Naive thymus-derived CD4-positive, alpha-beta T cell (primary cell): ENCODE results near the gene TMCC2. TPM values are rescaled to one million over a fixed set of nuclear protein-coding genes. Genes with fewer than 3 reads are reported as not detected.

ENCODE experiments used
- ATAC-seq: fragments of 150-1000 bp; cut with Tn5 transposase; 2 replicates; pipeline ENCODE4 v1.10.0; 2021; ENCODE audit warnings: mild to moderate bottlenecking, moderate library complexity
- CTCF ChIA-PET: fragments of 350-600 bp; sonication (Branson Sonifier 250); formaldehyde crosslinking; loops from one replicate; lab custom pipeline; 2021; ENCODE audit warnings: antibody characterized with exemption; lab: Charles Lee
- POLR2A ChIA-PET: fragments of 350-600 bp; sonication (Branson Sonifier 250); formaldehyde crosslinking; loops from one replicate; lab custom pipeline; 2021; ENCODE audit warnings: antibody characterized with exemption, inconsistent platforms; lab: Charles Lee
- DNase-seq, 9 donors: peaks; one replicate each; pipeline versions ENCODE4 v3.0.0 to v3.0.0-alpha.2; 2020 to 2022; ENCODE audit warnings: mixed read lengths in 1 of 9
- H3K27ac ChIP-seq: one replicate; pipeline ENCODE4 v1.7.0; 2013; ENCODE audit warnings: mild to moderate bottlenecking, low read depth, low read length, moderate library complexity
- H3K27me3 ChIP-seq, 2 donors: one replicate each; pipeline ENCODE4 v1.7.0; 2013; ENCODE audit warnings: low read length in 2 of 2, mild to moderate bottlenecking in 2 of 2, moderate library complexity in 2 of 2; ENCODE audit not compliant: control insufficient read depth in 2 of 2, insufficient read depth in 2 of 2
- H3K36me3 ChIP-seq, 3 experiments: 1 replicate in 2 of 3; 2 replicates in 1 of 3; pipeline ENCODE4 v1.7.0; 2013; ENCODE audit warnings: low read length in 3 of 3, mild to moderate bottlenecking in 3 of 3, moderate library complexity in 1 of 3; ENCODE audit not compliant: insufficient read depth in 3 of 3, control insufficient read depth in 2 of 3
- H3K4me1 ChIP-seq, 2 donors: one replicate each; pipeline ENCODE4 v1.7.0; 2013; ENCODE audit warnings: low read length in 2 of 2, mild to moderate bottlenecking in 2 of 2, moderate library complexity in 1 of 2; ENCODE audit not compliant: control insufficient read depth in 2 of 2, insufficient read depth in 2 of 2
- H3K4me3 ChIP-seq: 2 replicates; pipeline ENCODE4 v1.7.0; 2013; ENCODE audit warnings: mild to moderate bottlenecking, low read length
- H3K9me3 ChIP-seq, 3 experiments: 1 replicate in 2 of 3; 2 replicates in 1 of 3; pipeline ENCODE4 v1.7.0; 2013; ENCODE audit warnings: low read length in 3 of 3; ENCODE audit not compliant: control insufficient read depth in 2 of 3
- H3K27ac Mint-ChIP-seq, 9 donors: one replicate each; pipeline ENCODE4 v1.8.0; 2020 to 2022; ENCODE audit warnings: mixed read lengths in 9 of 9, mild to moderate bottlenecking in 8 of 9, moderate library complexity in 5 of 9, inconsistent platforms in 2 of 9
- H3K27me3 Mint-ChIP-seq, 5 donors: one replicate each; pipeline ENCODE4 v1.8.0; 2021 to 2022; ENCODE audit warnings: mixed read lengths in 5 of 5, mild to moderate bottlenecking in 1 of 5
- H3K36me3 Mint-ChIP-seq, 5 donors: one replicate each; pipeline ENCODE4 v1.8.0; 2020 to 2022; ENCODE audit warnings: mixed read lengths in 5 of 5, mild to moderate bottlenecking in 3 of 5, inconsistent platforms in 1 of 5
- H3K4me1 Mint-ChIP-seq, 7 donors: one replicate each; pipeline ENCODE4 v1.8.0; 2020 to 2022; ENCODE audit warnings: mixed read lengths in 7 of 7, mild to moderate bottlenecking in 3 of 7, inconsistent platforms in 1 of 7
- H3K4me3 Mint-ChIP-seq, 10 donors: one replicate each; pipeline ENCODE4 v1.8.0; 2020 to 2022; ENCODE audit warnings: mild to moderate bottlenecking in 10 of 10, mixed read lengths in 10 of 10, moderate library complexity in 6 of 10, inconsistent platforms in 2 of 10
- H3K9me3 Mint-ChIP-seq, 11 donors: one replicate each; pipeline ENCODE4 v1.8.0; 2020 to 2022; ENCODE audit warnings: mixed read lengths in 11 of 11, mild to moderate bottlenecking in 4 of 11, inconsistent platforms in 1 of 11, moderate library complexity in 1 of 11
- intact Hi-C, 2 donors: fragments of 100-400 bp; cut with micrococcal nuclease; formaldehyde crosslinking; loops; one replicate each; pipeline ENCODE4 v1.15.1; 2023
- polyA plus RNA-seq, 2 donors: library from polyadenylated mRNA; unstranded; fragments of 300-500 nt; fragmentation: Illumina TruSeq; gene quantifications; one replicate each; pipeline ENCODE4 v1.2.3, GENCODE V29; 2021
- total RNA-seq, 6 experiments: library from RNA in 5 of 6; stranded (reverse) in 5 of 6; gene quantifications; 1 replicate in 5 of 6; 2 replicates in 1 of 6; pipeline ENCODE4 v1.2.3 and lab custom pipeline; 2021 to 2026

The TMCC2 gene
- total and polyA plus RNA-seq, 7 experiments from 2014 or later: 0.30 to 3.6 (median 1.3) TPM

DNA sequence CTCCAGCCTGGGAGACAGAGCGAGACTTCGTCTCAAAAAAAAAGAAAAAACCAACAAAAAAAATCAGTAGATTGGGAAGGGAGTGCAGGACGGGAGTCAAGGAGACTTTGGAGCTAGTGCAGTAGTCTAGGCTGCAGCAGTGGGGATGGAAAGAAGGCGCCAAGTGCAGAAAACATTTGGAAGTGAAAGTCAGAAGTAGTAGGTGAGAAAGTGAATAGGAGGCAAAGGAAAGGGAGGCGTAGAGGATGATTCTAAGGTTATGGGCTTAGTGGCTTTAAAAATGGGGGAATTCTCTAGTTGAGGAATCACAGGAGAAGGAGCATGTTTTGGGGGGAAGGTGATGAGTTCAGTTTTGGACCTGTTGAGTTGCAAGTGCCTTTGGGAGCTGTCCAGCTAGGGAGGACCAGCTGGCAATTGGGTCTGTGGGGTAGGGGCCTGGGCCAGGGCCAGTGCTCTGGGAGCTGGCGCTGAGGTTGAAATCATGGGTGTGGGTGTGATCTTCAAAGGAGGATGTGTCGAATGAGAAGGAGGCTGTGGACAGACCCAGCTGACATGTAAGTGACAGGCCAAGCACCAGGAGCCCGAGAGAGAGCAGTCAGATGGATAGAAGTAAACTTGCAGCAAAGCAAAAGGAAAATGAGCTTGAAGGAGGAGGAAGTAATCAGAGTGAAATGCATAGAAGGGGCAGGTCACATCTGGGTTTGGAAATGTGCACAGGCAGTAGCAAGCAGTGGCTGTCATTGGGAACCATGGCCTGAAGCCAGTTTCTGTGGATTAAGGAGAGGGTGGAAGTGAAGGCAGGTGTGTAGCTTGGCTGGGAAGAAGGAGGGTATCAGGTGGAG is 15.8 kb downstream of the TMCC2 start:
- DNase-seq: no peak
- no peak overlapping the region for H3K27ac Mint-ChIP-seq
- Histone ChIP-seq H3K36me3 (no peaks in the 10 kb centered on the region), H3K27me3 (no peaks in the 10 kb centered on the region), H3K9me3 (no peaks in the 10 kb centered on the region), H3K4me1 (no peaks in the 10 kb centered on the region), H3K27ac (no peak overlapping the region), H3K4me3 (no peak overlapping the region)
- no peaks in the 10 kb centered on the region for H3K9me3 Mint-ChIP-seq
- ChIA-PET POLR2A (interaction anchor here (0.6 kb wide), 1 partner anchor 1927 kb away, joined by 4 read pairs; no protein-coding TSS in a partner anchor), CTCF (interaction anchor here (0.9 to 1.7 kb wide), 3 partner anchors 12 to 30 kb away, joined by 3 to 4 read pairs (median 4); no protein-coding TSS in a partner anchor)
- peaks cover 0 to 11% (median 0%) of the 10 kb centered on the region in 5 donors for H3K36me3 Mint-ChIP-seq
- intact Hi-C loops: no loop called here
- H3K27me3 Mint-ChIP-seq: peaks cover 0 to under 1% (median 0%) of the 10 kb centered on the region in 5 donors
- no peak for ATAC-seq
- no peak overlapping the region for H3K4me3 Mint-ChIP-seq
- peaks cover 0 to 20% (median 0%) of the 10 kb centered on the region in 7 donors for H3K4me1 Mint-ChIP-seq

DNA sequence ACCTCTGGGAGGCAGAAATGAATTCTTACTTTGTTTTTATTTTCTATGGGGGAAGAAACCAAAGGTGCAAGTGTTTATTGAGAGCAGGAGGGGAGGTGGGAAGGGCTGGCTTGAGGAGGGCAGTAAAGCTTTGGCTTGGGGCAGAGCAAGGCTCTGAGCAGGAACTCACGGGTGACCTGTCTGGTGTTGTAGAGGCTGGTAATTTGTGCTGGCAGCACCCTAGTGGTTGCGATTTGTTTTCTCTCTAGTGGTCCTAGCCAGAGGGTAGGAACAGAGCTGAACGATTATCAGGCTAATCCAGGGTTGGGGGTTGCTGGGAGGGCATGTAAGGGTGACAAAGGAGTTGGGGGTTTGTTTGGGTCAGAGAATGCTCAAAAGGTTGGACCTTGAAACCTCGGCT is 16.6 kb downstream of the TMCC2 start:
- no peak overlapping the region for H3K4me3 Mint-ChIP-seq
- POLR2A ChIA-PET: no interaction called here
- no peaks in the 10 kb centered on the region for H3K27me3 ChIP-seq

GRCh38 chr1:205245096-205245495 is 17.4 kb downstream of the TMCC2 start:
- Mint-ChIP-seq H3K27me3 (no peaks in the 10 kb centered on the region), H3K4me3 (no peak overlapping the region), H3K9me3 (no peaks in the 10 kb centered on the region), H3K36me3 (peaks cover 0 to 11% (median 0%) of the 10 kb centered on the region in 5 donors), H3K27ac (no peak overlapping the region), H3K4me1 (peaks cover 0 to 24% (median 0%) of the 10 kb centered on the region in 7 donors)
- POLR2A ChIA-PET: no interaction called here
- CTCF ChIA-PET: interaction anchor here (2.8 kb wide), 1 partner anchor 10 kb away, joined by 8 read pairs; no protein-coding TSS in a partner anchor
- intact Hi-C loops: no loop called here
- Histone ChIP-seq H3K36me3 (no peaks in the 10 kb centered on the region), H3K4me1 (no peaks in the 10 kb centered on the region), H3K4me3 (no peak overlapping the region), H3K27me3 (no peaks in the 10 kb centered on the region), H3K27ac (no peak overlapping the region), H3K9me3 (no peaks in the 10 kb centered on the region)
- DNase-seq: no peak
- ATAC-seq: no peak

More for the DNA sequence above, 16.6 kb downstream of the TMCC2 start:
- no peaks in the 10 kb centered on the region for H3K4me1 ChIP-seq
- H3K27me3 Mint-ChIP-seq: no peaks in the 10 kb centered on the region
- H3K36me3 ChIP-seq: no peaks in the 10 kb centered on the region
- no peak overlapping the region for H3K27ac Mint-ChIP-seq
- peaks cover 0 to 11% (median 0%) of the 10 kb centered on the region in 5 donors for H3K36me3 Mint-ChIP-seq
- intact Hi-C loops: no loop called here
- CTCF ChIA-PET: interaction anchor here (1.5 kb wide), 1 partner anchor 15 kb away, joined by 4 read pairs; no protein-coding TSS in a partner anchor
- no peak for ATAC-seq
- DNase-seq: no peak
- no peaks in the 10 kb centered on the region for H3K9me3 Mint-ChIP-seq
- H3K27ac ChIP-seq: no peak overlapping the region
- H3K4me1 Mint-ChIP-seq: peaks cover 0 to 24% (median 0%) of the 10 kb centered on the region in 7 donors
- H3K9me3 ChIP-seq: no peaks in the 10 kb centered on the region
- H3K4me3 ChIP-seq: no peak overlapping the region

- no peaks in the 10 kb centered on the region for H3K27me3 ChIP-seq
- no peak for ATAC-seq
- Mint-ChIP-seq H3K9me3 (no peaks in the 10 kb centered on the region), H3K4me3 (no peak overlapping the region), H3K36me3 (peaks cover 0 to 6% (median 0%) of the 10 kb centered on the region in 5 donors), H3K4me1 (peaks cover 0 to 24% (median 0%) of the 10 kb centered on the region in 7 donors), H3K27ac (peak overlapping the region in 2 of 9 donors; percentile 33 to 51), H3K27me3 (no peaks in the 10 kb centered on the region)
- intact Hi-C loops: no loop called here
- ChIA-PET CTCF (interaction anchor here (0.9 to 2.8 kb wide), 3 partner anchors 9 to 17 kb away, joined by 3 to 8 read pairs (median 3); no protein-coding TSS in a partner anchor), POLR2A (interaction anchor here (1.0 kb wide), 1 partner anchor 9 kb away, joined by 3 read pairs; no protein-coding TSS in a partner anchor)
- no peak for DNase-seq
- H3K4me3 ChIP-seq: no peak overlapping the region
- H3K27ac ChIP-seq: no peak overlapping the region
- H3K9me3 ChIP-seq: no peaks in the 10 kb centered on the region
- H3K4me1 ChIP-seq: no peaks in the 10 kb centered on the region
- no peaks in the 10 kb centered on the region for H3K36me3 ChIP-seq
Observed at GRCh38 chr1:205246351-205247119, 18.8 kb downstream of the TMCC2 start.

- ChIA-PET POLR2A (interaction anchor here (1.0 kb wide), 1 partner anchor 10 kb away, joined by 3 read pairs; no protein-coding TSS in a partner anchor), CTCF (interaction anchor here (0.9 to 2.8 kb wide), 3 partner anchors 8 to 18 kb away, joined by 3 to 8 read pairs (median 3); no protein-coding TSS in a partner anchor)
- H3K27me3 Mint-ChIP-seq: no peaks in the 10 kb centered on the region
- Histone ChIP-seq H3K4me1 (no peaks in the 10 kb centered on the region), H3K9me3 (no peaks in the 10 kb centered on the region), H3K27me3 (no peaks in the 10 kb centered on the region), H3K4me3 (no peak overlapping the region), H3K36me3 (no peaks in the 10 kb centered on the region), H3K27ac (no peak overlapping the region)
- no peak for ATAC-seq
- no peak overlapping the region for H3K4me3 Mint-ChIP-seq
- intact Hi-C loops: no loop called here
- H3K9me3 Mint-ChIP-seq: no peaks in the 10 kb centered on the region
- H3K27ac Mint-ChIP-seq: peak overlapping the region in 1 of 9 donors; percentile 33
- DNase-seq: no peak
- peaks cover 0 to 3% (median 0%) of the 10 kb centered on the region in 5 donors for H3K36me3 Mint-ChIP-seq
- peaks cover 0 to 24% (median 0%) of the 10 kb centered on the region in 7 donors for H3K4me1 Mint-ChIP-seq
Observed at GRCh38 chr1:205247130-205247921, 19.6 kb downstream of the TMCC2 start.
